CD8-positive, alpha-beta memory T cell (primary cell): ENCODE results near the gene ZNF689. TPM values are rescaled to one million over a fixed set of nuclear protein-coding genes. Genes with fewer than 3 reads are reported as not detected.

Experiments
- CTCF ChIA-PET: fragments of 350-600 bp; sonication (Branson Sonifier 250); formaldehyde crosslinking; loops from one replicate; lab custom pipeline; 2021; ENCODE audit warnings: antibody characterized with exemption; lab: Charles Lee
- POLR2A ChIA-PET: fragments of 350-600 bp; sonication (Branson Sonifier 250); formaldehyde crosslinking; loops from one replicate; lab custom pipeline; 2021; ENCODE audit warnings: antibody characterized with exemption; lab: Charles Lee
- DNase-seq, 5 donors: peaks; one replicate each; pipeline versions ENCODE4 v3.0.0 to v3.0.0-alpha.2; 2020 to 2022; ENCODE audit warnings: mixed read lengths in 1 of 5
- H3K27ac ChIP-seq: one replicate; pipeline ENCODE4 v1.7.0; 2013; ENCODE audit warnings: low read depth, mild to moderate bottlenecking, low read length, moderate library complexity
- H3K27me3 ChIP-seq: 2 replicates; pipeline ENCODE4 v1.7.0; 2013; ENCODE audit warnings: low read length, mild to moderate bottlenecking; ENCODE audit not compliant: insufficient read depth, poor library complexity, severe bottlenecking
- H3K36me3 ChIP-seq: 2 replicates; pipeline ENCODE4 v1.7.0; 2013; ENCODE audit warnings: mild to moderate bottlenecking, low read length, moderate library complexity; ENCODE audit not compliant: insufficient read depth
- H3K4me1 ChIP-seq: 2 replicates; pipeline ENCODE4 v1.7.0; 2013; ENCODE audit warnings: mild to moderate bottlenecking, low read length, moderate library complexity; ENCODE audit not compliant: insufficient read depth
- H3K4me3 ChIP-seq: 2 replicates; pipeline ENCODE4 v1.7.0; 2013; ENCODE audit warnings: mild to moderate bottlenecking, low read length
- H3K9me3 ChIP-seq: 2 replicates; pipeline ENCODE4 v1.7.0; 2013; ENCODE audit warnings: mild to moderate bottlenecking, low read length
- H3K27ac Mint-ChIP-seq, 8 donors: one replicate each; pipeline ENCODE4 v1.8.0; 2020 to 2021; ENCODE audit warnings: mixed read lengths in 8 of 8, mild to moderate bottlenecking in 6 of 8, inconsistent platforms in 3 of 8, moderate library complexity in 3 of 8
- H3K27me3 Mint-ChIP-seq, 2 donors: one replicate each; pipeline ENCODE4 v1.8.0; 2020 to 2021; ENCODE audit warnings: mixed read lengths in 2 of 2, mild to moderate bottlenecking in 1 of 2, moderate library complexity in 1 of 2
- H3K36me3 Mint-ChIP-seq, 3 donors: one replicate each; pipeline ENCODE4 v1.8.0; 2020 to 2021; ENCODE audit warnings: mixed read lengths in 3 of 3, inconsistent platforms in 1 of 3, mild to moderate bottlenecking in 1 of 3
- H3K4me1 Mint-ChIP-seq, 3 donors: one replicate each; pipeline ENCODE4 v1.8.0; 2020 to 2021; ENCODE audit warnings: mixed read lengths in 3 of 3, inconsistent platforms in 1 of 3, mild to moderate bottlenecking in 1 of 3
- H3K4me3 Mint-ChIP-seq, 7 donors: one replicate each; pipeline ENCODE4 v1.8.0; 2020 to 2021; ENCODE audit warnings: mixed read lengths in 7 of 7, mild to moderate bottlenecking in 6 of 7, moderate library complexity in 4 of 7, inconsistent platforms in 2 of 7
- H3K9me3 Mint-ChIP-seq, 5 donors: one replicate each; pipeline ENCODE4 v1.8.0; 2020 to 2022; ENCODE audit warnings: mixed read lengths in 5 of 5, mild to moderate bottlenecking in 3 of 5, moderate library complexity in 2 of 5, inconsistent platforms in 1 of 5
- polyA plus RNA-seq: library from polyadenylated mRNA; unstranded; fragments of 300-500 nt; fragmentation: Illumina TruSeq; gene quantifications from one replicate; pipeline ENCODE4 v1.2.3, GENCODE V29; 2021
- total RNA-seq, 2 experiments: library from RNA; stranded (reverse); gene quantifications; one replicate each; pipeline ENCODE4 v1.2.3, GENCODE V29; 2021

The ZNF689 gene
- total and polyA plus RNA-seq, 3 experiments from 2014 or later: 13.7 to 15.7 (median 14.6) TPM

GRCh38 chr16:30581457-30581856 lies 28.7 kb downstream of the ZNF689 start:
- CTCF ChIA-PET: interaction anchor here (1.2 to 1.3 kb wide), 2 partner anchors 18 to 47 kb away, joined by 3 read pairs; no protein-coding TSS in a partner anchor
- no peak overlapping the region for H3K27ac ChIP-seq
- H3K9me3 ChIP-seq: no peaks in the 10 kb centered on the region
- no peaks in the 10 kb centered on the region for H3K9me3 Mint-ChIP-seq
- no peak overlapping the region for H3K27ac Mint-ChIP-seq
- H3K27me3 ChIP-seq: no peaks in the 10 kb centered on the region
- H3K36me3 ChIP-seq: no peaks in the 10 kb centered on the region
- H3K36me3 Mint-ChIP-seq: peaks cover 0 to 41% (median 2%) of the 10 kb centered on the region in 3 donors
- H3K4me1 ChIP-seq: peaks cover 12% of the 10 kb centered on the region
- H3K27me3 Mint-ChIP-seq: peaks cover 0 to 3% of the 10 kb centered on the region in 2 donors
- H3K4me3 Mint-ChIP-seq: peak overlapping the region in 1 of 7 donors; percentile 15
- no peak overlapping the region for H3K4me3 ChIP-seq
- H3K4me1 Mint-ChIP-seq: peaks cover 20 to 27% (median 22%) of the 10 kb centered on the region in 3 donors
- DNase-seq: no peak
- POLR2A ChIA-PET: interaction anchor here (0.6 to 0.8 kb wide), 3 partner anchors 10 to 87 kb away, joined by 3 to 6 read pairs (median 5); partner anchors contain the start of gene ZNF688

GRCh38 chr16:30574678-30575077 lies 35.5 kb downstream of the ZNF689 start:
- H3K9me3 Mint-ChIP-seq: no peaks in the 10 kb centered on the region
- POLR2A ChIA-PET: no interaction called here
- Histone ChIP-seq H3K27me3 (no peaks in the 10 kb centered on the region), H3K4me1 (peaks cover 19% of the 10 kb centered on the region), H3K9me3 (no peaks in the 10 kb centered on the region), H3K4me3 (no peak overlapping the region), H3K27ac (no peak overlapping the region), H3K36me3 (no peaks in the 10 kb centered on the region)
- peak overlapping the region in 3 of 8 donors; percentile 11 to 66 (median 25) for H3K27ac Mint-ChIP-seq
- H3K36me3 Mint-ChIP-seq: peaks cover 0 to 25% (median 2%) of the 10 kb centered on the region in 3 donors
- peaks cover 12 to 31% (median 18%) of the 10 kb centered on the region in 3 donors for H3K4me1 Mint-ChIP-seq
- H3K27me3 Mint-ChIP-seq: no peaks in the 10 kb centered on the region
- no peak for DNase-seq
- H3K4me3 Mint-ChIP-seq: peak overlapping the region in 2 of 7 donors; percentile 2 to 71
- CTCF ChIA-PET: no interaction called here

- H3K9me3 ChIP-seq: no peaks in the 10 kb centered on the region
- peak within 1 kb of the TSS; percentile 78 for H3K4me3 ChIP-seq
- no peaks in the 10 kb centered on the region for H3K27me3 ChIP-seq
- Mint-ChIP-seq H3K27ac (peak within 1 kb of the TSS; percentile 89 to 99 (median 96)), H3K4me1 (peaks cover 20 to 49% (median 31%) of the 10 kb centered on the region in 3 donors), H3K36me3 (peaks cover 0 to 15% (median 2%) of the 10 kb centered on the region in 3 donors), H3K4me3 (peak within 1 kb of the TSS; percentile 87 to 96 (median 91)), H3K27me3 (no peaks in the 10 kb centered on the region), H3K9me3 (no peaks in the 10 kb centered on the region)
- DNase-seq: peak; percentile 92 to 98 (median 96)
- ChIA-PET CTCF (interaction anchor here (0.6 to 2.7 kb wide), 16 partner anchors 14 to 154 kb away, joined by 3 to 23 read pairs (median 4); partner anchors contain the start of genes DCTPP1, ZNF747, ZNF764 and ZNF785), POLR2A (interaction anchor here (0.5 to 2.8 kb wide), 24 partner anchors 10 to 937 kb away, joined by 3 to 55 read pairs (median 4); partner anchors contain the start of genes DCTPP1, FBRS, PRR14 and ZNF689)
- no peaks in the 10 kb centered on the region for H3K36me3 ChIP-seq
- H3K27ac ChIP-seq: peak within 1 kb of the TSS; percentile 92
- H3K4me1 ChIP-seq: peaks cover 44% of the 10 kb centered on the region
Observed at GRCh38 chr16:30571445-30572322, 38.5 kb downstream of the ZNF689 start, which contains the start of gene ZNF688. Gene ZNF688 (minus strand): TSS chr16:30571714. CDS start chr16:30571629, 85 bp downstream.

- Histone ChIP-seq H3K4me3 (peak overlapping the region; percentile 78), H3K27ac (peak overlapping the region; percentile 92), H3K36me3 (no peaks in the 10 kb centered on the region), H3K9me3 (no peaks in the 10 kb centered on the region), H3K4me1 (peaks cover 44% of the 10 kb centered on the region), H3K27me3 (no peaks in the 10 kb centered on the region)
- Mint-ChIP-seq H3K27me3 (no peaks in the 10 kb centered on the region), H3K36me3 (peaks cover 0 to 15% (median 2%) of the 10 kb centered on the region in 3 donors), H3K27ac (peak overlapping the region; percentile 77 to 97 (median 90)), H3K4me1 (peaks cover 20 to 53% (median 35%) of the 10 kb centered on the region in 3 donors), H3K9me3 (no peaks in the 10 kb centered on the region), H3K4me3 (peak overlapping the region; percentile 82 to 95 (median 90))
- ChIA-PET POLR2A (interaction anchor here (0.6 to 2.8 kb wide), 13 partner anchors 9 to 153 kb away, joined by 3 to 55 read pairs (median 8); partner anchors contain the start of genes PRR14, ZNF747, ZNF764 and ZNF785), CTCF (interaction anchor here (0.9 to 2.7 kb wide), 7 partner anchors 13 to 121 kb away, joined by 3 to 23 read pairs (median 5); partner anchors contain the start of genes ZNF747 and ZNF764)
- DNase-seq: no peak
Observed at GRCh38 chr16:30570636-30571444, 39.3 kb downstream of the ZNF689 start.

GRCh38 chr16:30569746-30570635 lies 40.2 kb downstream of the ZNF689 start:
- no peak for DNase-seq
- POLR2A ChIA-PET: interaction anchor here (1.0 to 2.8 kb wide), 5 partner anchors 8 to 43 kb away, joined by 3 to 55 read pairs (median 20); partner anchors contain the start of genes ZNF747, ZNF764 and ZNF785
- Histone ChIP-seq H3K27me3 (no peaks in the 10 kb centered on the region), H3K4me1 (peaks cover 44% of the 10 kb centered on the region), H3K36me3 (no peaks in the 10 kb centered on the region), H3K27ac (no peak overlapping the region), H3K4me3 (no peak overlapping the region), H3K9me3 (no peaks in the 10 kb centered on the region)
- CTCF ChIA-PET: interaction anchor here (2.4 to 2.7 kb wide), 3 partner anchors 12 to 120 kb away, joined by 8 to 23 read pairs (median 19); partner anchors contain the start of genes ZNF747 and ZNF764
- no peaks in the 10 kb centered on the region for H3K27me3 Mint-ChIP-seq
- H3K4me3 Mint-ChIP-seq: peak overlapping the region in 6 of 7 donors; percentile 15 to 92 (median 87)
- H3K9me3 Mint-ChIP-seq: no peaks in the 10 kb centered on the region
- peak overlapping the region in 7 of 8 donors; percentile 36 to 97 (median 88) for H3K27ac Mint-ChIP-seq
- peaks cover 20 to 53% (median 35%) of the 10 kb centered on the region in 3 donors for H3K4me1 Mint-ChIP-seq
- H3K36me3 Mint-ChIP-seq: peaks cover 0 to 15% (median 2%) of the 10 kb centered on the region in 3 donors

GRCh38 chr16:30569281-30569680 lies 40.9 kb downstream of the ZNF689 start:
- no peaks in the 10 kb centered on the region for H3K36me3 ChIP-seq
- H3K36me3 Mint-ChIP-seq: peaks cover 0 to 15% (median 2%) of the 10 kb centered on the region in 3 donors
- DNase-seq: no peak
- no peaks in the 10 kb centered on the region for H3K27me3 Mint-ChIP-seq
- H3K4me3 Mint-ChIP-seq: peak overlapping the region in 5 of 7 donors; percentile 12 to 90 (median 23)
- no peaks in the 10 kb centered on the region for H3K9me3 ChIP-seq
- ChIA-PET CTCF (interaction anchor here (1.1 to 1.5 kb wide), 4 partner anchors 11 to 140 kb away, joined by 3 to 11 read pairs (median 4); partner anchors contain the start of genes DCTPP1 and ZNF764), POLR2A (interaction anchor here (0.6 to 1.5 kb wide), 5 partner anchors 34 to 186 kb away, joined by 3 to 9 read pairs (median 5); partner anchors contain the start of genes DCTPP1 and ZNF747)
- peaks cover 44% of the 10 kb centered on the region for H3K4me1 ChIP-seq
- no peaks in the 10 kb centered on the region for H3K9me3 Mint-ChIP-seq
- no peaks in the 10 kb centered on the region for H3K27me3 ChIP-seq
- H3K4me3 ChIP-seq: no peak overlapping the region
- H3K27ac Mint-ChIP-seq: peak overlapping the region in 5 of 8 donors; percentile 60 to 96 (median 73)
- peaks cover 20 to 53% (median 35%) of the 10 kb centered on the region in 3 donors for H3K4me1 Mint-ChIP-seq
- no peak overlapping the region for H3K27ac ChIP-seq
